ENCODE measurements around the gene PRKCQ. TPM values are rescaled to one million over a fixed set of nuclear protein-coding genes. Genes with fewer than 3 reads are reported as not detected.

PRKCQ gene
- total and polyA plus RNA-seq, 2 of the 8 experiments (the other 6 are each of a cell fraction or from before 2014, with no cell fraction given), result 9.1 to 22.6 TPM

GRCh38 chr10:6399231-6399741 lies 180.8 kb downstream of the PRKCQ start (continued):
- no peak for TF ChIP-seq CHD7 (IDR thresholded peaks at IDR 0.05; ENCODE audit: insufficient replicate concordance, low read length)
- no peak for TF ChIP-seq SIRT6 (IDR thresholded peaks at IDR 0.05; ENCODE audit: low read length)
